Measurements from ENCODE around the gene SETD2. TPM values are rescaled to one million over a fixed set of nuclear protein-coding genes. Genes with fewer than 3 reads are reported as not detected.
A peak's percentile ranks its signal among the peaks of the same experiment; 100 is the strongest.

Gene SETD2
- polyA plus RNA-seq, 1 of the 3 experiments (the other 2 are of a cell fraction): 12.1 TPM

DNA sequence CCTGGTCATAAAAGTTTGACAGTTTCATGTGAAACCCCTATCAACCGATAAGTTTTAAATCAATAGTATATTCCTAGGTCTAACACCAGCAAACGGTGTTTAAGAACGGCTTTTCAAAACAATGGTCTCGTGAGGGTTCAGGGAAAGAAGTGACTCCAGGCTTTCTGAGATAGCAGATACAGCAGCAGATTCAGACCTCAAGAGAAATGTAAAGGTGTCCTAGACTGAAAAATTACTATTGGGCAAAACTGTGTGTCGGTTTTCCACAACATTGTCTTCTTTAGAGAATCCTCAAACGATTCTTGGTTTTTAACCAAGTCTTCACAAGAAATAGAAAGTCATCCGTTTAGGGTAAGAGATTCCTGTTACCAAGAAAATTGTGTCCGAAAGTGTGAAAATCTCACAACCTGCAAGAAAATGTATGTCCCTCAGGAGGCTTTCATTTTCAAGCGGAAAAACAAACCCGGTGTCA, 1.2 kb downstream of the SETD2 start:
- H3K36me3 ChIP-seq (replicated peaks in 1 of 2; ENCODE audit: control insufficient read depth in 1 of 2, insufficient read depth in 2 of 2, low read length in 1 of 2): peaks cover 0 to 3% of the 10 kb centered on the region in 2 experiments
- peaks cover 0 to 16% of the 10 kb centered on the region in 2 experiments; a peak in 2 of 4 replicates for H3K4me1 ChIP-seq (ENCODE audit: control insufficient read depth in 1 of 2, insufficient read depth in 2 of 2, low read depth in 1 of 2, low read length in 1 of 2)
- H3K4me2 ChIP-seq: peak overlapping the region; percentile 79
- CTCF ChIA-PET: interaction anchor here (2.7 kb wide), 1 partner anchor 120 kb away, joined by 10 read pairs; the partner anchor contains the start of genes KIF9 and KLHL18
- peak overlapping the region; percentile 84 to 91 for H3K4me3 ChIP-seq (ENCODE audit: low read depth in 2 of 2, low read length in 1 of 2)
- TF ChIP-seq, protein P1, sequence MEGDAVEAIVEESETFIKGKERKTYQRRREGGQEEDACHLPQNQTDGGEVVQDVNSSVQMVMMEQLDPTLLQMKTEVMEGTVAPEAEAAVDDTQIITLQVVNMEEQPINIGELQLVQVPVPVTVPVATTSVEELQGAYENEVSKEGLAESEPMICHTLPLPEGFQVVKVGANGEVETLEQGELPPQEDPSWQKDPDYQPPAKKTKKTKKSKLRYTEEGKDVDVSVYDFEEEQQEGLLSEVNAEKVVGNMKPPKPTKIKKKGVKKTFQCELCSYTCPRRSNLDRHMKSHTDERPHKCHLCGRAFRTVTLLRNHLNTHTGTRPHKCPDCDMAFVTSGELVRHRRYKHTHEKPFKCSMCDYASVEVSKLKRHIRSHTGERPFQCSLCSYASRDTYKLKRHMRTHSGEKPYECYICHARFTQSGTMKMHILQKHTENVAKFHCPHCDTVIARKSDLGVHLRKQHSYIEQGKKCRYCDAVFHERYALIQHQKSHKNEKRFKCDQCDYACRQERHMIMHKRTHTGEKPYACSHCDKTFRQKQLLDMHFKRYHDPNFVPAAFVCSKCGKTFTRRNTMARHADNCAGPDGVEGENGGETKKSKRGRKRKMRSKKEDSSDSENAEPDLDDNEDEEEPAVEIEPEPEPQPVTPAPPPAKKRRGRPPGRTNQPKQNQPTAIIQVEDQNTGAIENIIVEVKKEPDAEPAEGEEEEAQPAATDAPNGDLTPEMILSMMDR (IDR thresholded peaks at IDR 0.05): no peak
- TF ChIP-seq RXRA (IDR thresholded peaks at IDR 0.05; ENCODE audit: borderline replicate concordance, low read depth): no peak
- H3K9me2 ChIP-seq: no peaks in the 10 kb centered on the region
- no peak overlapping the region for H2AFZ ChIP-seq (ENCODE audit: low read depth)
- H3K79me2 ChIP-seq (ENCODE audit: insufficient read depth): peaks cover 97% of the 10 kb centered on the region
- WGBS (ENCODE audit: low lambda C conversion rate): 4% methylated on average over 10 of the region's 10 CpGs
- peak overlapping the region; percentile 89 for H3K9ac ChIP-seq
- no peaks in the 10 kb centered on the region for H3K27me3 ChIP-seq (ENCODE audit: insufficient read depth)
- H3K27ac ChIP-seq (ENCODE audit: low read depth in 2 of 2, low read length in 1 of 2): peak overlapping the region; percentile 80 to 92
- H3K9me3 ChIP-seq: no peaks in the 10 kb centered on the region
- H4K20me1 ChIP-seq (ENCODE audit: insufficient read depth): peaks cover 50% of the 10 kb centered on the region
- H3F3A ChIP-seq (replicated peaks; ENCODE audit: insufficient read depth): peaks cover 15% of the 10 kb centered on the region
- DNase-seq: no peak
- POLR2A ChIA-PET: interaction anchor here (0.5 kb wide), 1 partner anchor 37 kb away, joined by 6 read pairs; no protein-coding TSS in a partner anchor

DNA sequence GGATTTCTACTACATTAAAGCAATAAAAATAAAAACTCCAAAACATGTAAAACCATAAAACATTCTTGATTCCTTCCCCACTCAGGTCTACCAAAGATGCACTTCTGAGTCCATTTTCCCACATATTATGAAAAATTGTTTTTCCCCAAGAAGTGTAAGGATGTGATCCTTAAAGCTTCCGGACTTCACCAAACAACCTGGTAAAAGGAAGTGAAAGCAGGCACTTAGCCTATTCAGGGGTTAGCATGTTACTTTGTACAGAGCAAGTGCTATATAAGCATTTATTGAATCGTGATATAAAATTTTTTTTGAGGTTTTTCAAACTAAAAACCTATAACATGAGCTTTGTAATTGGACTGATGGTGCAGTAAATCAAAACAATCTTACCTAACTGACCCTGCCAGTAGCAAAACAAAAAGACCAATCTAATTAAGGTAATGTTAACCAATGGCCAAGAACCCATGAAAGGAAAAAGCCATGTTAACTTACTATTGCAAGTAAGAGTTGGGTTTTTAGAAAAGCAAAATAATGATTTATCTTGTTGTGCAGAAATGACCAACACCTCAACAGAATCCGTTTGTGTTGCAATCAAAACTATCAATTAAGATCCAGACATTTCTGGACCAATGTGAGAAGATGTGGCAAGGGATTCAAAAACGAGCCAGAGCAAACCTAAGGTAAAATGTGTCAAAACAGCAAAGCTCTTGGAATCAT, 1.8 kb downstream of the SETD2 start:
- 30% methylated on average over 4 of the region's 4 CpGs for WGBS (ENCODE audit: low lambda C conversion rate)
- Histone ChIP-seq H3K36me3 (replicated peaks in 1 of 2; ENCODE audit: control insufficient read depth in 1 of 2, insufficient read depth in 2 of 2, low read length in 1 of 2) (peaks cover 0 to 3% of the 10 kb centered on the region in 2 experiments), H2AFZ (ENCODE audit: low read depth) (no peak overlapping the region), H3F3A (replicated peaks; ENCODE audit: insufficient read depth) (peaks cover 15% of the 10 kb centered on the region), H3K9ac (peak overlapping the region; percentile 89), H3K9me2 (no peaks in the 10 kb centered on the region), H3K4me1 (ENCODE audit: control insufficient read depth in 1 of 2, insufficient read depth in 2 of 2, low read depth in 1 of 2, low read length in 1 of 2) (peaks cover 0 to 16% of the 10 kb centered on the region in 2 experiments; a peak in 2 of 4 replicates), H3K27ac (ENCODE audit: low read depth in 2 of 2, low read length in 1 of 2) (peak overlapping the region; percentile 23 to 80; a peak in 1 of 4 replicates), H3K79me2 (ENCODE audit: insufficient read depth) (peaks cover 97% of the 10 kb centered on the region), H3K27me3 (ENCODE audit: insufficient read depth) (no peaks in the 10 kb centered on the region), H3K9me3 (no peaks in the 10 kb centered on the region), H3K4me3 (ENCODE audit: low read depth in 2 of 2, low read length in 1 of 2) (peak overlapping the region; percentile 84 to 91), H3K4me2 (peak overlapping the region; percentile 79), H4K20me1 (ENCODE audit: insufficient read depth) (peaks cover 56% of the 10 kb centered on the region)
- no peak for DNase-seq
- POLR2A ChIA-PET: no interaction called here
- CTCF ChIA-PET: interaction anchor here (2.7 kb wide), 1 partner anchor 121 kb away, joined by 10 read pairs; the partner anchor contains the start of genes KIF9 and KLHL18
- TF ChIP-seq SMC3 (IDR thresholded peaks at IDR 0.05; ENCODE audit: low read depth, low read length): no peak
- TF ChIP-seq RAD21 (IDR thresholded peaks at IDR 0.05; ENCODE audit: low read length): no peak
- TF ChIP-seq FOXJ3 (CRISPR knock-in tag; IDR thresholded peaks at IDR 0.05): no peak
- no peak for TF ChIP-seq GABPA (IDR thresholded peaks at IDR 0.05; ENCODE audit: low read depth)
- TF ChIP-seq, protein P2, sequence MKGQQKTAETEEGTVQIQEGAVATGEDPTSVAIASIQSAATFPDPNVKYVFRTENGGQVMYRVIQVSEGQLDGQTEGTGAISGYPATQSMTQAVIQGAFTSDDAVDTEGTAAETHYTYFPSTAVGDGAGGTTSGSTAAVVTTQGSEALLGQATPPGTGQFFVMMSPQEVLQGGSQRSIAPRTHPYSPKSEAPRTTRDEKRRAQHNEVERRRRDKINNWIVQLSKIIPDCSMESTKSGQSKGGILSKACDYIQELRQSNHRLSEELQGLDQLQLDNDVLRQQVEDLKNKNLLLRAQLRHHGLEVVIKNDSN (IDR thresholded peaks at IDR 0.05; ENCODE audit: borderline replicate concordance, low read depth): no peak
- TF ChIP-seq SIN3A (IDR thresholded peaks at IDR 0.05; ENCODE audit: borderline replicate concordance, low read depth, low read length): no peak
- TF ChIP-seq, protein P3, sequence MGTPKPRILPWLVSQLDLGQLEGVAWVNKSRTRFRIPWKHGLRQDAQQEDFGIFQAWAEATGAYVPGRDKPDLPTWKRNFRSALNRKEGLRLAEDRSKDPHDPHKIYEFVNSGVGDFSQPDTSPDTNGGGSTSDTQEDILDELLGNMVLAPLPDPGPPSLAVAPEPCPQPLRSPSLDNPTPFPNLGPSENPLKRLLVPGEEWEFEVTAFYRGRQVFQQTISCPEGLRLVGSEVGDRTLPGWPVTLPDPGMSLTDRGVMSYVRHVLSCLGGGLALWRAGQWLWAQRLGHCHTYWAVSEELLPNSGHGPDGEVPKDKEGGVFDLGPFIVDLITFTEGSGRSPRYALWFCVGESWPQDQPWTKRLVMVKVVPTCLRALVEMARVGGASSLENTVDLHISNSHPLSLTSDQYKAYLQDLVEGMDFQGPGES (IDR thresholded peaks at IDR 0.05; ENCODE audit: low read depth, low read length): no peak
- no peak for TF ChIP-seq NRF1 (IDR thresholded peaks at IDR 0.05; ENCODE audit: low read depth, low read length)
- TF ChIP-seq, protein P1 (IDR thresholded peaks at IDR 0.05): no peak
- no peak for TF ChIP-seq NFIC (IDR thresholded peaks at IDR 0.05; ENCODE audit: borderline replicate concordance)
- TF ChIP-seq, protein P4, sequence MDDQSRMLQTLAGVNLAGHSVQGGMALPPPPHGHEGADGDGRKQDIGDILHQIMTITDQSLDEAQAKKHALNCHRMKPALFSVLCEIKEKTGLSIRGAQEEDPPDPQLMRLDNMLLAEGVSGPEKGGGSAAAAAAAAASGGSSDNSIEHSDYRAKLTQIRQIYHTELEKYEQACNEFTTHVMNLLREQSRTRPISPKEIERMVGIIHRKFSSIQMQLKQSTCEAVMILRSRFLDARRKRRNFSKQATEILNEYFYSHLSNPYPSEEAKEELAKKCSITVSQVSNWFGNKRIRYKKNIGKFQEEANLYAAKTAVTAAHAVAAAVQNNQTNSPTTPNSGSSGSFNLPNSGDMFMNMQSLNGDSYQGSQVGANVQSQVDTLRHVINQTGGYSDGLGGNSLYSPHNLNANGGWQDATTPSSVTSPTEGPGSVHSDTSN (IDR thresholded peaks at IDR 0.05): no peak
- TF ChIP-seq FOXM1 (IDR thresholded peaks at IDR 0.05; ENCODE audit: low read depth): no peak
- TF ChIP-seq RXRA (IDR thresholded peaks at IDR 0.05; ENCODE audit: borderline replicate concordance, low read depth): no peak
